Measurements from ENCODE around the gene NHSL2. TPM values are rescaled to one million over a fixed set of nuclear protein-coding genes. Genes with fewer than 3 reads are reported as not detected.

NHSL2 gene
- total and polyA plus RNA-seq, 2 of the 13 experiments (the other 11 are each of a cell fraction or from before 2014, with no cell fraction given) = not detected

- TF ChIP-seq POGK (CRISPR knock-in tag; conservative IDR thresholded peaks at IDR 0.05) (no peak), ZNF572 (CRISPR knock-in tag; IDR thresholded peaks at IDR 0.05) (no peak)
Measured at GRCh38 chrX:72050011-72050410, 139.4 kb downstream of the NHSL2 start (continued).

- intact Hi-C loops (cut with micrococcal nuclease; ENCODE audit: unreplicated experiment) (no loop called here), in situ Hi-C loops (cut with HindIII; ENCODE audit: extremely low pct_ligation_motif_present, low pct_unique_long_range_greater_than_20kb) (no loop called here)
- TF ChIP-seq SETDB1 (CRISPR knock-in tag; IDR thresholded peaks at IDR 0.05; ENCODE audit: borderline replicate concordance) (no peak), ZBTB1 (CRISPR knock-in tag; IDR thresholded peaks at IDR 0.05; ENCODE audit: borderline replicate concordance) (no peak), U2AF2 (IDR thresholded peaks at IDR 0.05; ENCODE audit: low read depth, low read length) (no peak), ZNF33A (CRISPR knock-in tag; IDR thresholded peaks at IDR 0.05; ENCODE audit: borderline replicate concordance) (no peak), SPEN (CRISPR knock-in tag; IDR thresholded peaks at IDR 0.05; ENCODE audit: low read depth) (no peak), RBM39 (IDR thresholded peaks at IDR 0.05; ENCODE audit: low read depth, low read length, poor library complexity, severe bottlenecking) (no peak), ZFP90 (CRISPR knock-in tag; IDR thresholded peaks at IDR 0.05; ENCODE audit: borderline replicate concordance) (no peak), SRF (IDR thresholded peaks at IDR 0.05; ENCODE audit: low read depth, low read length) (no peak)
- DNase-seq (ENCODE audit: low spot score) (no peak), ATAC-seq (no peak), FAIRE-seq (no peak)
- Histone ChIP-seq H3K4me1 (ENCODE audit: insufficient read depth, low read length) (no peaks in the 10 kb centered on the region), H3K4me3 (replicated peaks in 1 of 3; ENCODE audit: insufficient read depth in 1 of 3, low read depth in 2 of 3, low read length in 3 of 3) (no peak overlapping the region), H2AFZ (ENCODE audit: low read length) (no peak overlapping the region), H3K36me3 (replicated peaks in 1 of 2; ENCODE audit: control insufficient read depth in 1 of 2, insufficient read depth in 2 of 2, low read length in 2 of 2) (no peaks in the 10 kb centered on the region), H4K20me1 (ENCODE audit: insufficient read depth, low read length) (no peaks in the 10 kb centered on the region), H3K4me2 (ENCODE audit: low read depth, low read length) (no peak overlapping the region), H3K9ac (ENCODE audit: insufficient read depth, low read depth, low read length) (no peak overlapping the region), H3K27ac (ENCODE audit: extremely low read length, insufficient read depth, low read length) (no peak overlapping the region), H3K27me3 (ENCODE audit: control insufficient read depth in 1 of 2, insufficient read depth in 2 of 2, low read length in 2 of 2) (no peaks in the 10 kb centered on the region), H3K79me2 (ENCODE audit: insufficient read depth, low read length) (no peaks in the 10 kb centered on the region), H3K9me3 (ENCODE audit: low read length) (no peaks in the 10 kb centered on the region)
- BruUV-seq (replicated peaks) = no TSS peak
- ChIA-PET CTCF (ENCODE audit: low intra/inter-chr PET ratio, low total read pairs) (no interaction called here), POLR2A (no interaction called here)
- 38% methylated on average over 2 of the region's 2 CpGs for WGBS (ENCODE audit: low lambda C conversion rate)
Measured at GRCh38 chrX:72051589-72051988, 140.9 kb downstream of the NHSL2 start.

Data from HepG2 (cell line).